ENCODE measurements around the gene REC114. TPM values are rescaled to one million over a fixed set of nuclear protein-coding genes. Genes with fewer than 3 reads are reported as not detected.

Gene REC114
- total RNA-seq, 1 experiment from 2014 or later = not detected

- no peak for TF ChIP-seq USF2 (CRISPR knock-in tag; IDR thresholded peaks at IDR 0.05)
Measured at GRCh38 chr15:73504885-73505284, 61.9 kb downstream of the REC114 start (continued).

GRCh38 chr15:73515527-73515926, 72.6 kb downstream of the REC114 start:
- Mint-ChIP-seq H3K36me3 (peaks cover 9% of the 10 kb centered on the region), H3K27me3 (ENCODE audit: low read depth) (peaks cover 4% of the 10 kb centered on the region), H3K4me3 (no peak overlapping the region), H3K27ac (no peak overlapping the region), H3K9me3 (peaks cover 13% of the 10 kb centered on the region; the same call in 1 of the 2 replicates), H3K4me1 (peaks cover 31% of the 10 kb centered on the region)
- ATAC-seq (no peak), DNase-seq (ENCODE audit: low spot score) (no peak)
- ChIA-PET POLR2A (no interaction called here), CTCF (no interaction called here)
- TF ChIP-seq ZNF423 (CRISPR knock-in tag; IDR thresholded peaks at IDR 0.05) (no peak), JUN (CRISPR knock-in tag; IDR thresholded peaks at IDR 0.05) (no peak), ZBTB21 (CRISPR knock-in tag; IDR thresholded peaks at IDR 0.05; ENCODE audit: borderline replicate concordance) (no peak), GABPB1 (CRISPR knock-in tag; IDR thresholded peaks at IDR 0.05) (no peak), PREB (CRISPR knock-in tag; IDR thresholded peaks at IDR 0.05; ENCODE audit: borderline replicate concordance) (no peak), RORB (CRISPR knock-in tag; IDR thresholded peaks at IDR 0.05) (no peak), IRF2 (CRISPR knock-in tag; IDR thresholded peaks at IDR 0.05; ENCODE audit: borderline replicate concordance, low read depth) (no peak), ZNF121 (CRISPR knock-in tag; IDR thresholded peaks at IDR 0.05) (no peak), STAT6 (CRISPR knock-in tag; conservative IDR thresholded peaks at IDR 0.05; ENCODE audit: low read depth) (no peak), NFYB (CRISPR knock-in tag; conservative IDR thresholded peaks at IDR 0.05; ENCODE audit: low read depth) (no peak), ELF4 (CRISPR knock-in tag; IDR thresholded peaks at IDR 0.05; ENCODE audit: low read depth) (no peak), TEAD4 (CRISPR knock-in tag; IDR thresholded peaks at IDR 0.05) (no peak)

- Mint-ChIP-seq H3K27me3 (ENCODE audit: low read depth) (peaks cover 4% of the 10 kb centered on the region), H3K9me3 (peaks cover 13% of the 10 kb centered on the region; the same call in 1 of the 2 replicates), H3K36me3 (peaks cover 9% of the 10 kb centered on the region), H3K4me3 (peak overlapping the region; percentile 11; the same call in 1 of the 2 replicates), H3K27ac (peak overlapping the region; percentile 5; the same call in 1 of the 2 replicates), H3K4me1 (peaks cover 31% of the 10 kb centered on the region)
- CTCF ChIA-PET = interaction anchor here (0.5 to 1.5 kb wide), 4 partner anchors 22 to 193 kb away, joined by 3 to 4 read pairs (median 3); no protein-coding TSS in a partner anchor
- no peak for DNase-seq (ENCODE audit: low spot score)
- POLR2A ChIA-PET = interaction anchor here (0.5 kb wide), 1 partner anchor 543 kb away, joined by 5 read pairs; no protein-coding TSS in a partner anchor
- TF ChIP-seq ERG (CRISPR knock-in tag; IDR thresholded peaks at IDR 0.05) (no peak), E2F5 (CRISPR knock-in tag; IDR thresholded peaks at IDR 0.05) (no peak), ARID4B (CRISPR knock-in tag; IDR thresholded peaks at IDR 0.05; ENCODE audit: borderline replicate concordance) (no peak)
- no peak for ATAC-seq
Measured at GRCh38 chr15:73517566-73517965, 74.6 kb downstream of the REC114 start.
